SU-DHL-6 (cell line): ENCODE measurements around the gene SGCE.

Experiments
- H2AFZ ChIP-seq: fragments of 200-600 bp; sonication (generic); 2 replicates; pipeline ENCODE4 v1.6.1; 2014; ENCODE audit warnings: low read depth, mild to moderate bottlenecking, moderate library complexity, mixed read lengths, antibody characterized with exemption, low read length; ENCODE audit not compliant: severe bottlenecking
- H3F3A ChIP-seq: fragments of 200-600 bp; shearing (Covaris generic); 2 replicates; pipeline ENCODE4 v1.6.0; 2016; ENCODE audit warnings: antibody characterized with exemption, mild to moderate bottlenecking; ENCODE audit not compliant: insufficient read depth
- H3K27ac ChIP-seq: fragments of 200-600 bp; sonication (generic); 2 replicates; pipeline ENCODE4 v1.5.1; 2016; ENCODE audit warnings: low read depth, mild to moderate bottlenecking, low read length, moderate library complexity, mixed read lengths
- H3K27me3 ChIP-seq: fragments of 200-600 bp; sonication (generic), shearing (Covaris generic); 2 replicates; pipeline ENCODE4 v1.6.0; 2014; ENCODE audit warnings: mild to moderate bottlenecking, low read length
- H3K36me3 ChIP-seq: fragments of 200-600 bp; sonication (generic); 2 replicates; pipeline ENCODE4 v1.6.1; 2014; ENCODE audit warnings: mild to moderate bottlenecking, low read length, mixed read lengths
- H3K4me2 ChIP-seq: fragments of 300-600, 200-600 bp; shearing (Covaris generic), sonication (generic); 2 replicates; pipeline ENCODE4 v1.6.0; 2014; ENCODE audit warnings: low read length, low read depth, mild to moderate bottlenecking; ENCODE audit not compliant: poor library complexity, severe bottlenecking
- H3K4me3 ChIP-seq: fragments of 200-600 bp; sonication (generic); 2 replicates; pipeline ENCODE4 v1.5.1; 2014; ENCODE audit warnings: antibody characterized with exemption, low read length, mild to moderate bottlenecking, mixed read lengths; ENCODE audit not compliant: insufficient read depth, poor library complexity, severe bottlenecking
- H3K79me2 ChIP-seq: fragments of 200-600 bp; sonication (generic); 2 replicates; pipeline ENCODE4 v1.6.1; 2014; ENCODE audit warnings: mild to moderate bottlenecking, low read length, moderate library complexity; ENCODE audit not compliant: insufficient read depth
- H3K9ac ChIP-seq: fragments of 200-600 bp; sonication (generic); 2 replicates; pipeline ENCODE4 v1.7.0; 2014; ENCODE audit warnings: mild to moderate bottlenecking, low read length
- H3K9me2 ChIP-seq: fragments of 200-600 bp; sonication (generic); replicated peaks from 2 replicates; pipeline ENCODE4 v1.6.1; 2014; ENCODE audit warnings: low read length; ENCODE audit not compliant: insufficient read depth
- H3K9me3 ChIP-seq: fragments of 200-600 bp; sonication (generic); 2 replicates; pipeline ENCODE4 v1.6.1; 2014; ENCODE audit warnings: low read length, mixed read lengths; ENCODE audit not compliant: insufficient read depth
- H4K20me1 ChIP-seq: fragments of 200-600 bp; sonication (generic); 2 replicates; pipeline ENCODE4 v1.6.1; 2014; ENCODE audit warnings: low read depth, mild to moderate bottlenecking, antibody characterized with exemption, low read length, moderate library complexity, mixed read lengths
- CTCF ChIP-seq: fragments of 200-600 bp; sonication (generic); IDR thresholded peaks from one replicate; pipeline ENCODE4 v1.5.1; 2017; ENCODE audit warnings: antibody characterized with exemption, mild to moderate bottlenecking, low read length, moderate library complexity; ENCODE audit not compliant: insufficient read depth, poor library complexity, severe bottlenecking
- EZH2phosphoT487 ChIP-seq: fragments of 200-600 bp; sonication (generic), shearing (Covaris generic); conservative IDR thresholded peaks from 2 replicates; pipeline ENCODE4 v1.6.1; 2018; ENCODE audit warnings: mild to moderate bottlenecking, antibody characterized with exemption, low read length, moderate library complexity, mixed read lengths

Gene SGCE

GRCh38 chr7:94633014-94633341, 23.0 kb downstream of the SGCE start:
- Histone ChIP-seq H3K4me3 (no peak overlapping the region), H3K27me3 (no peaks in the 10 kb centered on the region), H3K27ac (no peak overlapping the region), H3K9me3 (no peaks in the 10 kb centered on the region), H3K4me2 (no peak overlapping the region), H3K9ac (no peak overlapping the region), H3K9me2 (no peaks in the 10 kb centered on the region), H3K36me3 (no peaks in the 10 kb centered on the region), H3F3A (no peaks in the 10 kb centered on the region), H4K20me1 (peaks cover 13% of the 10 kb centered on the region; the same call in 1 of the 2 replicates), H3K79me2 (no peaks in the 10 kb centered on the region; the same call in 1 of the 2 replicates), H2AFZ (no peak overlapping the region)
- TF ChIP-seq CTCF (no peak), EZH2phosphoT487 (no peak)

GRCh38 chr7:94632338-94633013, 23.5 kb downstream of the SGCE start:
- H2AFZ ChIP-seq = no peak overlapping the region
- H3K27me3 ChIP-seq = no peaks in the 10 kb centered on the region
- H3F3A ChIP-seq = no peaks in the 10 kb centered on the region
- H3K4me3 ChIP-seq = no peak overlapping the region
- H3K9me3 ChIP-seq = no peaks in the 10 kb centered on the region
- no peak overlapping the region for H3K27ac ChIP-seq
- peaks cover 13% of the 10 kb centered on the region; the same call in 1 of the 2 replicates for H4K20me1 ChIP-seq
- TF ChIP-seq CTCF = no peak
- no peak for TF ChIP-seq EZH2phosphoT487
- H3K36me3 ChIP-seq = no peaks in the 10 kb centered on the region
- H3K4me2 ChIP-seq = no peak overlapping the region
- H3K9me2 ChIP-seq = no peaks in the 10 kb centered on the region
- no peak overlapping the region for H3K9ac ChIP-seq
- H3K79me2 ChIP-seq = no peaks in the 10 kb centered on the region; the same call in 1 of the 2 replicates

DNA sequence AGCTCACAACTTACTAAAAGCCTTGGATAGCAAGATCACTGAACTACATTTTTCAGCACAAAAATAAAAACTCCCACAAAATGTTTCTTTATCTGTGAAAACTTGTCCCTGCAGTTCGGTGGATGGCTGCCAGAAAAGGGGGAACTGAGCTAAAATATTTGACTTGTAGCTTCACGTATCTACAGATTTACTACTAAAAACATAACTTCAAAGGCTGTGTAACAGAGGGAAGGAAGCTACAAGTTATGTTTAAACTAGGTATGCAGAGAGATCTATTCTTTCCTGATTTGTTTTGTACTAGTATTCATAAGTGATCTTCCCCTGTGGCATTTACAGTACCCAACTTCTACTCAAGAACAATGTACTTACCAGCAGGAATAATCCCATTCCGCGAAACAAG, 25.1 kb downstream of the SGCE start:
- Histone ChIP-seq H2AFZ (no peak overlapping the region), H3K79me2 (no peaks in the 10 kb centered on the region; the same call in 1 of the 2 replicates), H3K27ac (no peak overlapping the region), H3K36me3 (no peaks in the 10 kb centered on the region), H4K20me1 (peaks cover 13% of the 10 kb centered on the region; the same call in 1 of the 2 replicates), H3F3A (no peaks in the 10 kb centered on the region), H3K9ac (no peak overlapping the region), H3K9me2 (no peaks in the 10 kb centered on the region), H3K9me3 (no peaks in the 10 kb centered on the region), H3K4me2 (no peak overlapping the region), H3K4me3 (no peak overlapping the region), H3K27me3 (no peaks in the 10 kb centered on the region)
- TF ChIP-seq CTCF (no peak), EZH2phosphoT487 (no peak)
